ENCODE data around the gene C6orf89. TPM values are rescaled to one million over a fixed set of nuclear protein-coding genes. Genes with fewer than 3 reads are reported as not detected.
A peak's percentile ranks its signal among the peaks of the same experiment; 100 is the strongest.

The C6orf89 gene
- total and polyA plus RNA-seq, 10 donors, result 5.7 to 49.8 (median 34.7) TPM

DNA sequence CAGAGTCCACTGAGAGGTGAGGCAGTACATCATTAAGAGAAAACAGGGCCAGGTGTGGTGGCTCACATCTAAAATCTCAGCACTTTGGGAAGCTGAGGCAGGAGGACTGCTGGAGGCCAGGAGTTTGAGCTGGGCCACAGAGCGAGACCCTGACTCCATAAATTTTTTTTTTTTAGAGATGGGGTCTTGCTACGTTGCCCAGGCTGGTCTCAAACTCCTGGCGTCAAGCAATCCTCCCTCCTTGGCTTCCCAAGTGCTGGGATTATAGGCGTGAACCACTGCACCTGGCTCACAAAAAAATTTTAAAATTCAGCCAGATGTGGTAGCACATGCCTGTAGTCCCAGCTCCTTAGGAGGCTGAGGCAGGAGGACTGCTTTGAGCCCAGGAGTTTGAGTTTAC lies 28.4 kb upstream of the C6orf89 start:
- H3K36me3 ChIP-seq, result peaks cover 4 to 84% (median 23%) of the 10 kb centered on the region in 6 donors
- H3K4me3 ChIP-seq, result no peak overlapping the region
- H3K9me3 ChIP-seq, result no peaks in the 10 kb centered on the region
- intact Hi-C loops (cut with DNase I; ENCODE audit: low total_unique reads), result no loop called here
- WGBS, 5 donors, result 94 to 100% (median 98%) methylated on average over 4 of the region's 4 CpGs
- H3K27ac ChIP-seq, result no peak overlapping the region
- TF ChIP-seq POLR2AphosphoS5 (IDR thresholded peaks at IDR 0.05), result no peak
- no peak for DNase-seq
- H3K4me1 ChIP-seq, result peaks cover 0 to 22% (median 7%) of the 10 kb centered on the region in 6 donors
- H3K27me3 ChIP-seq (replicated peaks in 1 of 7), result no peaks in the 10 kb centered on the region

DNA sequence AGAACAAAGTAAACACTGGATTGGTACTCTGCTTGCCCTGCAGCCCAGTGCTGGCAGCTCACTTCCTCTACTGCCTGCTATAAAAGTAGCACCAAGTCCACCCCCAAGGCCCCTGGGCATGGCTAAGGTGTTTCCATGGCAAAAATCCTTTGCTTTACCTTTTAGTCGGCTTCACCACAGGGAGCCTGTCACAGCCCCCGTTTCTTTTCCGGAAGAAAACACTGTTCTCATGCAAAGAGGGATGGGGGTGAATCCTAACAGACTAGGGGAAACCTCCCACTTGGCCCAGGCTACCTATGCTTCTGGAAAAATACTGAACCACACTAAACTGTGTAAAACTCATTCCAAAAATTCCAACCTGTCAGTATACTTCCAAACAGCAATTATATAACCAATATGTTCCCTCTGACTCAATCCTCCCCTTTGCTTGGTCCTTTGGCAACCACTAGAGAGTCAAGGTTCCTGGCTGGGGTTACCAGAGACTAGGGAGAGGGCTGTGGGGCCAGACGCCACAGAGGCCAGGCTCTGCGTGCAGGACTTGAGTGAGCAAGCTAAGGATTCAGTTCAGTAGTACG lies 27.3 kb upstream of the C6orf89 start:
- DNase-seq, result no peak
- WGBS, 5 donors, result 70 to 93% (median 87%) methylated on average over 6 of the region's 6 CpGs
- Histone ChIP-seq H3K4me1 (peaks cover 0 to 10% (median 2%) of the 10 kb centered on the region in 6 donors), H3K4me3 (no peak overlapping the region), H3K27ac (no peak overlapping the region), H3K27me3 (replicated peaks in 1 of 7) (no peaks in the 10 kb centered on the region), H3K9me3 (no peaks in the 10 kb centered on the region), H3K36me3 (peaks cover 4 to 85% (median 23%) of the 10 kb centered on the region in 6 donors)
- intact Hi-C loops (cut with DNase I; ENCODE audit: low total_unique reads), result no loop called here
- TF ChIP-seq POLR2A (IDR thresholded peaks at IDR 0.05) (no peak), POLR2AphosphoS5 (IDR thresholded peaks at IDR 0.05) (peak in 1 of 3 donors; percentile 17)
- TF ChIP-seq, protein P1, sequence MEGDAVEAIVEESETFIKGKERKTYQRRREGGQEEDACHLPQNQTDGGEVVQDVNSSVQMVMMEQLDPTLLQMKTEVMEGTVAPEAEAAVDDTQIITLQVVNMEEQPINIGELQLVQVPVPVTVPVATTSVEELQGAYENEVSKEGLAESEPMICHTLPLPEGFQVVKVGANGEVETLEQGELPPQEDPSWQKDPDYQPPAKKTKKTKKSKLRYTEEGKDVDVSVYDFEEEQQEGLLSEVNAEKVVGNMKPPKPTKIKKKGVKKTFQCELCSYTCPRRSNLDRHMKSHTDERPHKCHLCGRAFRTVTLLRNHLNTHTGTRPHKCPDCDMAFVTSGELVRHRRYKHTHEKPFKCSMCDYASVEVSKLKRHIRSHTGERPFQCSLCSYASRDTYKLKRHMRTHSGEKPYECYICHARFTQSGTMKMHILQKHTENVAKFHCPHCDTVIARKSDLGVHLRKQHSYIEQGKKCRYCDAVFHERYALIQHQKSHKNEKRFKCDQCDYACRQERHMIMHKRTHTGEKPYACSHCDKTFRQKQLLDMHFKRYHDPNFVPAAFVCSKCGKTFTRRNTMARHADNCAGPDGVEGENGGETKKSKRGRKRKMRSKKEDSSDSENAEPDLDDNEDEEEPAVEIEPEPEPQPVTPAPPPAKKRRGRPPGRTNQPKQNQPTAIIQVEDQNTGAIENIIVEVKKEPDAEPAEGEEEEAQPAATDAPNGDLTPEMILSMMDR (IDR thresholded peaks at IDR 0.05 in 8 of 11, conservative IDR thresholded peaks at IDR 0.05 in 3 of 11), result no peak

DNA sequence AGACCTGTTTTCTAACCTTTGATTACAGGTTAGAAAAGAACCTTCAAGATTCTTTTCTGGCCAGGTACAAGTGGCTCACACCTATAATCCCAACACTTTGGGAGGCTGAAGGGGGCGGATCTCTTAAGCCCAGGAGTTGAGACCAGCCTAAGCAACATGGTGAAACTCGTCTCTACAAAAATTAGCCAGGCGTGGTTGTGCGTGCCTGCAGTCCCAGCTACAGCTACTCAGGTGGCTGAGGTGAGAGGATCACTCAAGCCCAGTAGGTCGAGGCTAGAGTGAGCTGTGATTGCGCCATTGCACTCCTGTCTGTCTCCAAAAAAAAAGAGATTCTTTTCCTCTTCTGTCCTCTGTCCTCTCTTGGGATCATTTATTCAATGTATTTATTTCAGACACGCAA lies 25.6 kb upstream of the C6orf89 start:
- Histone ChIP-seq H3K27ac (no peak overlapping the region), H3K4me3 (no peak overlapping the region), H3K27me3 (replicated peaks in 1 of 7) (no peaks in the 10 kb centered on the region), H3K4me1 (peaks cover 0 to 5% (median 0%) of the 10 kb centered on the region in 6 donors), H3K36me3 (peaks cover 4 to 85% (median 22%) of the 10 kb centered on the region in 6 donors), H3K9me3 (no peaks in the 10 kb centered on the region)
- intact Hi-C loops (cut with DNase I; ENCODE audit: low total_unique reads), result no loop called here
- 90 to 99% (median 92%) methylated on average over 7 of the region's 7 CpGs for WGBS, 5 donors
- no peak for DNase-seq
- TF ChIP-seq POLR2AphosphoS5 (IDR thresholded peaks at IDR 0.05), result no peak
- TF ChIP-seq, protein P1 (IDR thresholded peaks at IDR 0.05 in 8 of 11, conservative IDR thresholded peaks at IDR 0.05 in 3 of 11), result no peak
- no peak for TF ChIP-seq POLR2A (IDR thresholded peaks at IDR 0.05)

DNA sequence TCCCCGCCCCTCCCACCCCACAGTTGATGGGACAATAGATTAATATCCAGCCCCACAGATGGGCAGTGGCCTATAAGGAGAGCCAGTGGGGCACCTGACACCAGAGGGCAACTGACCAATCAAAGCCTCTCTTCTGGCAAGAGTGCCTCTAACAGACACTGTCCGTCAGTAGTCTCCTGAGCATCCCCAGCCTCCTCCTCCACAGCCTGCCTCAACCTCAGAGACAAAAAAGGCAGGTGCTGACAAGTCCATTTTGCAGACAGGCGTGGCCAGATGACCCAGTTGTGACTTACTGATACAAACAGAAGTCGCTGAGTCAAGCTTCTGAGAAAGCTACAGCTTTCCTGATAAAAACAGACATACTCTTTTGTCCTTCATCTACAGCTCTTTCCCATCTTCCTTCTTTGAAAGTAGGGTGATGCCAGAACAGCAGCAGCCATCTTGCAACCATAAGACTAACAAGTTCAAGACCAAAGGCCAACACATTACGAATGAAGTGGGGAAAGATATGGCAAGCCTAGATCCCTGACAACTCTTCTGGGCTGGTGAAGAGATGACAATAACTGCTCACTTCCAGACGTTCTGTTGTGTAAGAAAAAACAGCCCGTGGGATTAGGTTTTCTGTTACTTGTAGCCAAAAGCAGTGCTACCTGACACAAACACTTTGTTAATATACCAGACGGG lies 23.4 kb upstream of the C6orf89 start:
- intact Hi-C loops (cut with DNase I; ENCODE audit: low total_unique reads), result no loop called here
- no peaks in the 10 kb centered on the region for H3K27me3 ChIP-seq (replicated peaks in 1 of 7)
- H3K4me3 ChIP-seq, result no peak overlapping the region
- H3K27ac ChIP-seq, result no peak overlapping the region
- peaks cover 0 to 6% (median 0%) of the 10 kb centered on the region in 6 donors for H3K4me1 ChIP-seq
- no peak for DNase-seq
- TF ChIP-seq POLR2AphosphoS5 (IDR thresholded peaks at IDR 0.05) (no peak), POLR2A (IDR thresholded peaks at IDR 0.05) (no peak)
- TF ChIP-seq, protein P1 (IDR thresholded peaks at IDR 0.05 in 8 of 11, conservative IDR thresholded peaks at IDR 0.05 in 3 of 11), result no peak
- H3K36me3 ChIP-seq, result peaks cover 0 to 88% (median 23%) of the 10 kb centered on the region in 6 donors
- no peaks in the 10 kb centered on the region for H3K9me3 ChIP-seq
- 84 to 96% (median 87%) methylated on average over 8 of the region's 8 CpGs for WGBS, 5 donors
